K562 (cell line): ENCODE measurements around the gene WDR72. TPM values are rescaled to one million over a fixed set of nuclear protein-coding genes. Genes with fewer than 3 reads are reported as not detected.

Experiments
- ATAC-seq: fragments of 200-7000 bp; cut with Tn5 transposase; 3 replicates; pipeline ENCODE4 v1.9.1; 2020; ENCODE audit warnings: moderate library complexity
- BruUV-seq: library from RNA; stranded (reverse); fragments of 400-500 nt; replicated peaks from 2 replicates; lab custom pipeline; 2021; lab: Mats Ljungman, UMichigan
- CTCF ChIA-PET: fragments of 300-600 bp; formaldehyde crosslinking; extraction: SDS; loops from one replicate; lab custom pipeline; 2021; ENCODE audit warnings: low intra/inter-chr PET ratio; lab: Yijun Ruan, JAX
- POLR2A ChIA-PET: fragments of 300-600, 350-650 bp; sonication (Branson Sonifier 250); formaldehyde crosslinking; extraction: SDS; loops from one replicate; lab custom pipeline; 2021; ENCODE audit warnings: antibody characterized with exemption, inconsistent platforms; lab: Yijun Ruan, JAX
- DNase-seq, 4 experiments: peaks; one replicate each; pipeline versions ENCODE4 v3.0.0 to v3.0.0-alpha.2; 2011 to 2018; ENCODE audit warnings: low spot score in 3 of 4, mixed read lengths in 3 of 4; ENCODE audit errors: extremely low read depth in 1 of 4
- FAIRE-seq: peaks from 2 replicates; lab custom pipeline; 2011; peaks lifted over from hg19 to GRCh38; lab: Jason Lieb, UNC
- H2AFZ ChIP-seq: 2 replicates; pipeline ENCODE4 v1.6.0; 2011; ENCODE audit warnings: low read depth, low read length, control low read depth, inconsistent platforms
- H3K27ac ChIP-seq: fragments of 200-600 bp; 3 replicates; pipeline ENCODE4 v1.8.0; 2011; ENCODE audit warnings: low read depth, mild to moderate bottlenecking, control low read depth, inconsistent platforms, low read length, moderate library complexity, mixed read lengths; ENCODE audit errors: extremely low read depth
- H3K27me3 ChIP-seq, 2 experiments: fragments of 300-600 bp in 1 of 2; 2 replicates in 1 of 2; 3 replicates in 1 of 2; pipeline versions ENCODE4 v1.6.0 to v1.8.0; 2011; ENCODE audit warnings: inconsistent platforms in 2 of 2, low read length in 2 of 2, mild to moderate bottlenecking in 1 of 2, mixed read lengths in 1 of 2, moderate library complexity in 1 of 2; ENCODE audit not compliant: control insufficient read depth in 2 of 2, insufficient read depth in 2 of 2
- H3K36me3 ChIP-seq: fragments of 300-600 bp; 3 replicates; pipeline ENCODE4 v1.8.0; 2011; ENCODE audit warnings: mild to moderate bottlenecking, low read length, inconsistent platforms; ENCODE audit not compliant: control insufficient read depth, insufficient read depth
- H3K4me1 ChIP-seq, 2 experiments: fragments of 200-600 bp in 1 of 2; replicated peaks in 1 of 2; 2 replicates in 1 of 2; 3 replicates in 1 of 2; pipeline versions ENCODE4 v1.5.1 to v1.8.0; 2011; ENCODE audit warnings: inconsistent platforms in 2 of 2, low read length in 2 of 2, mild to moderate bottlenecking in 1 of 2, mixed read lengths in 1 of 2, moderate library complexity in 1 of 2; ENCODE audit not compliant: control insufficient read depth in 2 of 2, insufficient read depth in 2 of 2
- H3K4me2 ChIP-seq: 2 replicates; pipeline ENCODE4 v1.6.1; 2011; ENCODE audit warnings: low read length, control low read depth, inconsistent platforms, mixed read lengths; ENCODE audit not compliant: insufficient read depth
- H3K4me3 ChIP-seq: fragments of 200-600 bp; sonication (generic), shearing (Covaris generic); 2 replicates; pipeline ENCODE4 v1.5.1; 2016; ENCODE audit warnings: control low read depth, inconsistent platforms
- H3K79me2 ChIP-seq: fragments of 200-600 bp; 3 replicates; pipeline ENCODE4 v1.8.0; 2011; ENCODE audit warnings: low read length, inconsistent platforms; ENCODE audit not compliant: control insufficient read depth, insufficient read depth
- H3K9ac ChIP-seq, 2 experiments: 2 replicates each; pipeline versions ENCODE4 v1.6.0 to v1.6.1; 2011; ENCODE audit warnings: low read depth in 2 of 2, low read length in 2 of 2, control low read depth in 1 of 2, inconsistent platforms in 1 of 2, mild to moderate bottlenecking in 1 of 2, mixed read lengths in 1 of 2; ENCODE audit not compliant: insufficient read depth in 1 of 2
- H3K9me1 ChIP-seq: one replicate; pipeline ENCODE4 v1.6.0; 2011; ENCODE audit warnings: inconsistent platforms, mild to moderate bottlenecking, low read length, moderate library complexity; ENCODE audit not compliant: control insufficient read depth, insufficient read depth
- H3K9me3 ChIP-seq: replicated peaks from 2 replicates; pipeline ENCODE4 v1.5.1; 2011; ENCODE audit warnings: low read depth, low read length, inconsistent platforms; ENCODE audit not compliant: control insufficient read depth, insufficient read depth
- H4K20me1 ChIP-seq: replicated peaks from 2 replicates; pipeline ENCODE4 v1.6.1; 2011; ENCODE audit warnings: low read length, inconsistent platforms, mixed read lengths; ENCODE audit not compliant: control insufficient read depth, insufficient read depth
- CREB1 ChIP-seq, 2 experiments: sonication (generic) in 1 of 2; formaldehyde crosslinking in 1 of 2; IDR thresholded peaks; 2 replicates each; pipeline versions ENCODE4 v1.6.1 to v1.8.0; 2012 to 2022; ENCODE audit warnings: inconsistent platforms in 1 of 2, mild to moderate bottlenecking in 1 of 2, missing genetic modification reagents in 1 of 2, moderate library complexity in 1 of 2
- CUX1 ChIP-seq: fragments of 200-800 bp; sonication (Bioruptor generic); IDR thresholded peaks from 2 replicates; pipeline ENCODE4 v1.6.1; 2016; ENCODE audit warnings: missing genetic modification characterization, missing compliant biosample characterization
- MEF2A ChIP-seq: IDR thresholded peaks from 2 replicates; pipeline ENCODE4 v1.6.1; 2011; ENCODE audit warnings: low read depth, mild to moderate bottlenecking, low read length, moderate library complexity; ENCODE audit not compliant: control insufficient read depth
- PYGO2 ChIP-seq: fragments of 450-650 bp; IDR thresholded peaks from 2 replicates; pipeline ENCODE4 v1.6.1; 2016; ENCODE audit warnings: mild to moderate bottlenecking, missing genetic modification characterization, moderate library complexity, missing compliant biosample characterization
- TBP ChIP-seq: optimal IDR thresholded peaks from 2 replicates; pipeline ENCODE3; 2011; ENCODE audit warnings: low read depth, low read length, improper control_type of control experiment
- WGBS: fragments of 100-300 bp; shearing (Covaris generic); methylation state at CpG from one replicate; pipeline ENCODE4 v1.1.6; 2016; ENCODE audit warnings: low coverage, mixed read lengths; ENCODE audit not compliant: insufficient coverage; ENCODE audit errors: missing lambda C conversion rate; 5-methylcytosine and 5-hydroxymethylcytosine counted together
- in situ Hi-C: fragments of 300-500 bp; cut with MboI; formaldehyde crosslinking; loops from 4 replicates; pipeline ENCODE4 v1.15.0; 2018; ENCODE audit warnings: inconsistent platforms, mixed read lengths
- intact Hi-C: fragments of 100-400 bp; cut with micrococcal nuclease; formaldehyde crosslinking; loops from 2 replicates; pipeline ENCODE4 v1.14.2; 2022
- polyA plus RNA-seq, 8 experiments: library from polyadenylated mRNA; depleted of rRNA in 4 of 8; stranded (reverse) in 5 of 8; unstranded in 3 of 8; fragments of >200 nt; fragmentation: Nextera tagmentation in 2 of 8; fragmentation: Illumina TruSeq in 1 of 8; extraction: Ambion mirVana in 2 of 8; extraction: Trizol in 1 of 8; gene quantifications; 2 replicates each; pipeline versions ENCODE4 v1.2.1 to v1.2.3, GENCODE V29; 2011 to 2014; ENCODE audit warnings: inconsistent platforms in 1 of 8, missing spikeins in 1 of 8
- total RNA-seq, 7 experiments: library from RNA; depleted of rRNA in 6 of 7; stranded (reverse); fragments of >200 nt in 6 of 7; fragmentation: Illumina TruSeq in 2 of 7; extraction: Trizol in 2 of 7; gene quantifications; 2 replicates each; pipeline versions ENCODE4 v1.2.1 to v1.2.3, GENCODE V29; 2011 to 2021; ENCODE audit warnings: low replicate concordance in 1 of 7

Gene WDR72
- total and polyA plus RNA-seq, 9 of the 15 experiments (the other 6 are each of a cell fraction or from before 2014, with no cell fraction given) = 0.01 TPM; not detected in 8

DNA sequence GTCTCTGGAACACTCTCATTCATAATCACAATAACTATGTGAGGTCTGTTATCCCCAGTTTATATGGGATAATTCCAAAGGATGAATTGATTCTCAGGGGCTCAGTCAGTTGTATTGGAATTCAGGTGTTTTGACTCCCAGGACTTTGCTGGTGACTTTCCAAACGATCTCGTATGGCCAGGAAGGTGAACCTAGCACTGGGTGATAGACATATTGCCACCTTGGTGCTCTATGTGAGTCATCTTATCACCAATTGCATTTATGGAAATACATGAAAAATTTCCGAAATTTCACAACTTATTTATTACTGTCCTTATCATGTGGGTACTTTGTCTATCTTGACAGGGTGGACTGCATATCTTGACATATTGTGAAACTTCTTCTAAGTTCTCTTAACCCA lies 287.3 kb downstream of the WDR72 start (continued):
- TF ChIP-seq TBP = no peak
- no peak for TF ChIP-seq CREB1 (IDR thresholded peaks at IDR 0.05)
- no peak for TF ChIP-seq CREB1 (CRISPR knock-in tag; IDR thresholded peaks at IDR 0.05)
- TF ChIP-seq PYGO2 = no peak
- no peak for TF ChIP-seq MEF2A

DNA sequence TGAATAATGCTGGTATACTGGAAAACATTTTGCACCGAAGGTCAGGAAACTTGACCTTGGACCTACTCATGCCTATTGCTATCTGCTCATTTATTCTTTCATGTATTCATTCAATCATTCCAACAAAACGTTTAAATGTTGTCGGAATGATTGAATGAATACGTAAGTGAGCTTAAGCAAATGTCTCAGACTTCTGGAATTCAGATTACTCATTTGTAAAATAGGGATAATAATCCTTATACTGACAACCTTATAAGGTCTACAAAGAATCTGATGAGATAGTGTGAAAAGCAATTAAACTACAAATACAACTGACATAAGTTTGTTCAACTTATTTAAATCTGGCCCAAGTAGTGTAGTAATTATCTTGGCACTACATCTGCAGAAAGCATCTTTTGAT lies 288.7 kb downstream of the WDR72 start:
- no peak for DNase-seq
- WGBS = 2% methylated on average over 4 of the region's 4 CpGs
- H3K4me2 ChIP-seq = no peak overlapping the region

More for the DNA sequence above, 288.7 kb downstream of the WDR72 start:
- CTCF ChIA-PET = no interaction called here
- ATAC-seq = no peak
- Histone ChIP-seq H3K9me1 (no peaks in the 10 kb centered on the region), H2AFZ (no peak overlapping the region), H3K4me1 (no peaks in the 10 kb centered on the region), H4K20me1 (no peaks in the 10 kb centered on the region)
- in situ Hi-C loops = no loop called here
- TF ChIP-seq CUX1 (CRISPR knock-in tag) = no peak
- TF ChIP-seq, all 486 proteins: peak for 0
- H3K36me3 ChIP-seq = no peaks in the 10 kb centered on the region
- no peak overlapping the region for H3K27ac ChIP-seq
- POLR2A ChIA-PET = no interaction called here
- H3K9ac ChIP-seq = no peak overlapping the region
- no peak overlapping the region for H3K4me3 ChIP-seq
- no peak for FAIRE-seq
- no peaks in the 10 kb centered on the region for H3K79me2 ChIP-seq
- BruUV-seq = no TSS peak
- no peaks in the 10 kb centered on the region for H3K9me3 ChIP-seq
- H3K27me3 ChIP-seq = no peaks in the 10 kb centered on the region
- intact Hi-C loops = no loop called here
